ENCODE measurements around the gene MUC5AC. TPM values are rescaled to one million over a fixed set of nuclear protein-coding genes. Genes with fewer than 3 reads are reported as not detected.

The MUC5AC gene
- total RNA-seq (2014; rRNA removed) (0.11 and 0.35 TPM in 2 replicates), Bru-seq, nascent RNA (percentile 71 among the genes with signal in this experiment), BruChase-seq, experiment 1, labeled RNA remaining after a 6-hour chase (percentile 77 among the genes with signal in this experiment), BruChase-seq, experiment 2, labeled RNA remaining after a 2-hour chase (percentile 75 among the genes with signal in this experiment)
- long read RNA-seq, partial matches to known transcripts, result 50 of 60 reads
- long read RNA-seq, other reads (novel, unspliced or antisense), result 10 of 60 reads

GRCh38 chr11:1157645-1158591, at the start of gene MUC5AC:
TSS of gene MUC5AC (plus strand) at chr11:1157953. CDS start at chr11:1158000, 47 bp downstream.
- H3K4me2 ChIP-seq (ENCODE audit: low read length), result no peak within 1 kb of the TSS
- H3K27ac ChIP-seq (ENCODE audit: low read length), result no peak within 1 kb of the TSS
- no peaks in the 10 kb centered on the region for H3K27me3 ChIP-seq (ENCODE audit: low read length)
- H3K4me1 ChIP-seq (ENCODE audit: insufficient read depth, low read length), result peaks cover 15% of the 10 kb centered on the region
- no peaks in the 10 kb centered on the region for H3K9me3 ChIP-seq (ENCODE audit: low read length)
- DNase-seq (no peak), ATAC-seq (no peak)
- intact Hi-C loops (cut with micrococcal nuclease), result no loop called here
- TF ChIP-seq EZH2 (IDR thresholded peaks at IDR 0.05; ENCODE audit: low read length, unreplicated experiment), result no peak
- no peak for TF ChIP-seq EZH2phosphoT487 (IDR thresholded peaks at IDR 0.05; ENCODE audit: borderline replicate concordance, low read length)
- TF ChIP-seq CTCF (conservative IDR thresholded peaks at IDR 0.05; ENCODE audit: low read depth, low read length), result no peak
- H3K9me2 ChIP-seq (replicated peaks; ENCODE audit: low read length), result no peaks in the 10 kb centered on the region
- BruUV-seq (replicated peaks), result TSS peak; percentile 79
- no peaks in the 10 kb centered on the region for H4K20me1 ChIP-seq (ENCODE audit: low read length)
- no peak within 1 kb of the TSS for H3K9ac ChIP-seq (ENCODE audit: low read length)
- ChIA-PET CTCF (no interaction called here), POLR2A (ENCODE audit: unreplicated experiment) (interaction anchor here (0.5 kb wide), 1 partner anchor 13 kb away, joined by 5 read pairs; no protein-coding TSS in a partner anchor)
- no peak within 1 kb of the TSS for H2AFZ ChIP-seq (ENCODE audit: low read length)
- no peaks in the 10 kb centered on the region for H3K36me3 ChIP-seq (ENCODE audit: low read depth, low read length)
- peaks cover 7% of the 10 kb centered on the region for H3F3A ChIP-seq (ENCODE audit: low read length, unreplicated experiment)
- no peaks in the 10 kb centered on the region for H3K79me2 ChIP-seq (ENCODE audit: low read length)
- no peak within 1 kb of the TSS for H3K4me3 ChIP-seq (ENCODE audit: low read length)

- no peak for ATAC-seq
- H3K27me3 ChIP-seq (ENCODE audit: low read length), result no peaks in the 10 kb centered on the region
- no peak overlapping the region for H3K27ac ChIP-seq (ENCODE audit: low read length)
- H3K4me2 ChIP-seq (ENCODE audit: low read length), result no peak overlapping the region
- ChIA-PET CTCF (no interaction called here), POLR2A (ENCODE audit: unreplicated experiment) (no interaction called here)
- no peak for DNase-seq
- H3K36me3 ChIP-seq (ENCODE audit: low read depth, low read length), result no peaks in the 10 kb centered on the region
- no peak overlapping the region for H3K9ac ChIP-seq (ENCODE audit: low read length)
- intact Hi-C loops (cut with micrococcal nuclease), result no loop called here
- H2AFZ ChIP-seq (ENCODE audit: low read length), result no peak overlapping the region
- no peak overlapping the region for H3K4me3 ChIP-seq (ENCODE audit: low read length)
- H3K4me1 ChIP-seq (ENCODE audit: insufficient read depth, low read length), result no peaks in the 10 kb centered on the region
- no peaks in the 10 kb centered on the region for H4K20me1 ChIP-seq (ENCODE audit: low read length)
- no peaks in the 10 kb centered on the region for H3K9me3 ChIP-seq (ENCODE audit: low read length)
- no peaks in the 10 kb centered on the region for H3F3A ChIP-seq (ENCODE audit: low read length, unreplicated experiment)
- H3K79me2 ChIP-seq (ENCODE audit: low read length), result no peaks in the 10 kb centered on the region
- no TSS peak for BruUV-seq (replicated peaks)
- no peak for TF ChIP-seq CTCF (conservative IDR thresholded peaks at IDR 0.05; ENCODE audit: low read depth, low read length)
- no peak for TF ChIP-seq EZH2phosphoT487 (IDR thresholded peaks at IDR 0.05; ENCODE audit: borderline replicate concordance, low read length)
- no peak for TF ChIP-seq EZH2 (IDR thresholded peaks at IDR 0.05; ENCODE audit: low read length, unreplicated experiment)
- no peaks in the 10 kb centered on the region for H3K9me2 ChIP-seq (replicated peaks; ENCODE audit: low read length)
Observed at GRCh38 chr11:1108246-1108900, 49.4 kb upstream of the MUC5AC start.
